Eye (tissue), 1 donor: ENCODE data around the gene TRPM8.

Experiments used
- DNase-seq: peaks from one replicate; pipeline ENCODE4 v3.0.0-alpha.2; 2015

Gene TRPM8

GRCh38 chr2:234050455-234051135, 133.4 kb downstream of the TRPM8 start, which contains the start of gene SPP2:
Gene SPP2 (plus strand): TSS chr2:234050702. CDS start chr2:234050787, 85 bp downstream.
- no peak for DNase-seq

GRCh38 chr2:234051374-234052070, 134.3 kb downstream of the TRPM8 start:
- no peak for DNase-seq

GRCh38 chr2:234058881-234059280, 141.7 kb downstream of the TRPM8 start:
- DNase-seq, result no peak

GRCh38 chr2:234060236-234060635, 143.1 kb downstream of the TRPM8 start:
- no peak for DNase-seq

GRCh38 chr2:234061624-234062257, 144.6 kb downstream of the TRPM8 start:
- no peak for DNase-seq

GRCh38 chr2:234066587-234066986, 149.4 kb downstream of the TRPM8 start:
- DNase-seq, result no peak
